HepG2 (cell line): ENCODE measurements around the gene SCFD1. TPM values are rescaled to one million over a fixed set of nuclear protein-coding genes. Genes with fewer than 3 reads are reported as not detected.

Experiments used
- ATF7-NPFF ChIP-seq: sonication (generic); formaldehyde crosslinking; IDR thresholded peaks from 2 replicates; pipeline ENCODE4 v1.8.1; 2023; ENCODE audit warnings: mild to moderate bottlenecking, low read depth, missing genetic modification reagents, moderate library complexity
- GFI1 ChIP-seq: sonication (generic); formaldehyde crosslinking; IDR thresholded peaks from 2 replicates; pipeline ENCODE4 v1.5.0; 2020; ENCODE audit warnings: missing genetic modification reagents, mild to moderate bottlenecking, borderline replicate concordance
- JUND ChIP-seq: sonication (generic); formaldehyde crosslinking; IDR thresholded peaks from 2 replicates; pipeline ENCODE4 v1.8.0; 2022; ENCODE audit warnings: mild to moderate bottlenecking, missing genetic modification reagents
- MAZ ChIP-seq, 2 experiments: sonication (generic) in 1 of 2; formaldehyde crosslinking in 1 of 2; IDR thresholded peaks; 2 replicates each; pipeline versions ENCODE4 v1.5.0 to v1.6.1; 2012 to 2020; ENCODE audit warnings: low read depth in 2 of 2, mild to moderate bottlenecking in 2 of 2, borderline replicate concordance in 1 of 2, improper control_type of control experiment in 1 of 2, low read length in 1 of 2, missing genetic modification reagents in 1 of 2, moderate library complexity in 1 of 2
- NRL ChIP-seq: sonication (generic); formaldehyde crosslinking; IDR thresholded peaks from 2 replicates; pipeline ENCODE4 v1.5.0; 2020; ENCODE audit warnings: missing genetic modification reagents, mild to moderate bottlenecking, moderate library complexity, borderline replicate concordance
- RAD51 ChIP-seq: fragments of 450-650 bp; IDR thresholded peaks from 2 replicates; pipeline ENCODE4 v1.6.1; 2016; ENCODE audit warnings: borderline replicate concordance
- SAFB2 ChIP-seq: sonication (generic); formaldehyde crosslinking; IDR thresholded peaks from 2 replicates; pipeline ENCODE4 v1.5.1; 2020; ENCODE audit warnings: missing genetic modification reagents, low read depth, mild to moderate bottlenecking, borderline replicate concordance
- STAT6 ChIP-seq: sonication (generic); formaldehyde crosslinking; IDR thresholded peaks from 2 replicates; pipeline ENCODE4 v1.4.0; 2020; ENCODE audit warnings: missing genetic modification reagents, mild to moderate bottlenecking, borderline replicate concordance
- ZNF546 ChIP-seq: sonication (generic); formaldehyde crosslinking; conservative IDR thresholded peaks from 2 replicates; pipeline ENCODE4 v1.8.1; 2023; ENCODE audit warnings: mild to moderate bottlenecking, missing genetic modification reagents
- ZNF652 ChIP-seq: IDR thresholded peaks from 2 replicates; pipeline ENCODE4 v1.6.1; 2016; ENCODE audit warnings: low read depth, borderline replicate concordance
- polyA plus RNA-seq, 8 experiments: library from polyadenylated mRNA; depleted of rRNA in 3 of 8; stranded (reverse) in 7 of 8; unstranded in 1 of 8; fragments of >200 nt; fragmentation: Illumina TruSeq in 4 of 8; extraction: Trizol in 4 of 8; gene quantifications; 2 replicates each; pipeline versions ENCODE4 v1.2.1 to v1.2.3, GENCODE V29; 2011 to 2016; ENCODE audit warnings: low read depth in 4 of 8, missing spikeins in 1 of 8, mixed read lengths in 1 of 8; ENCODE audit not compliant: insufficient read depth in 1 of 8
- total RNA-seq, 5 experiments: library from RNA; depleted of rRNA; stranded (reverse); fragments of >200 nt; fragmentation: Illumina TruSeq; extraction: Trizol; gene quantifications; 2 replicates each; pipeline ENCODE4 v1.2.3, GENCODE V29; 2016; ENCODE audit warnings: low read depth in 1 of 5
- TF ChIP-seq, protein P1 (sequence below), 2 experiments: IDR thresholded peaks; 2 replicates each; pipeline ENCODE4 v1.6.1; 2011 to 2012; ENCODE audit warnings: low read length in 2 of 2, borderline replicate concordance in 1 of 2, low read depth in 1 of 2, mild to moderate bottlenecking in 1 of 2, moderate library complexity in 1 of 2
- TF ChIP-seq, protein P2 (sequence below): sonication (generic); formaldehyde crosslinking; IDR thresholded peaks from 2 replicates; pipeline ENCODE4 v1.8.0; 2022; ENCODE audit warnings: missing genetic modification reagents, mild to moderate bottlenecking, inconsistent platforms, borderline replicate concordance
- TF ChIP-seq, protein P3 (sequence below): sonication (generic); formaldehyde crosslinking; IDR thresholded peaks from 2 replicates; pipeline ENCODE4 v1.4.0; 2020; ENCODE audit warnings: missing genetic modification reagents
- TF ChIP-seq, protein P4 (sequence below): sonication (generic); formaldehyde crosslinking; conservative IDR thresholded peaks from 2 replicates; pipeline ENCODE4 v1.4.0; 2020; ENCODE audit warnings: missing genetic modification reagents

SCFD1 gene
- total and polyA plus RNA-seq, 2 of the 13 experiments (the other 11 are each of a cell fraction or from before 2014, with no cell fraction given): 235 to 256 TPM

DNA sequence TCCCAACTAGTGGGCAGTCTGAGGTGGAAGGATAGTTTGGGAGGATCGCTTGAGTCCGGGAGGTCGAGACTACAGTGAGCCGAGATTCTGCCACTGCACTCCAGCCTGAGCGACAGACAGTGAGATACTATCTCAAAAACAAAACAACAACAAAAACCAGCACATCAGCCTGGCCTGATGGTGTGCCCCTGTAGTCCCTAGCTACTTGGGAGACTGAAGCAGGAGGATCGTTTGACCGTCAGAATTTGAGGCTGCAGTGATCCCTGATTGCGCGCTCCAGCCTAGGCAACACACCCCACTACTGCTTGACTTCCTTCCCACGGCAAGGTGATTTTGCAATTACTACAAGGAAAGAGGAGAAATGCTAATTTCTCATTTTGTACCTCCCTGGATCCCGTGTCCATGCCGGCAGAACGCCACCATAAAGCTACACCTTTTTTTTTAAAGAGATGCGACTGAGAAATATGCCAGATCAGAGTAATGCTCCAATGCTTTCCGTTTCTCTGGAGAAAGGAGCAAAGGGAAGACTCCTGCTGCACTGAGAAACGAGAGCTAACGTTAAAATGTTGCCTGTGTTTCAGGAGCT lies 672 bp upstream of the SCFD1 start (continued):
- TF ChIP-seq, protein P1, sequence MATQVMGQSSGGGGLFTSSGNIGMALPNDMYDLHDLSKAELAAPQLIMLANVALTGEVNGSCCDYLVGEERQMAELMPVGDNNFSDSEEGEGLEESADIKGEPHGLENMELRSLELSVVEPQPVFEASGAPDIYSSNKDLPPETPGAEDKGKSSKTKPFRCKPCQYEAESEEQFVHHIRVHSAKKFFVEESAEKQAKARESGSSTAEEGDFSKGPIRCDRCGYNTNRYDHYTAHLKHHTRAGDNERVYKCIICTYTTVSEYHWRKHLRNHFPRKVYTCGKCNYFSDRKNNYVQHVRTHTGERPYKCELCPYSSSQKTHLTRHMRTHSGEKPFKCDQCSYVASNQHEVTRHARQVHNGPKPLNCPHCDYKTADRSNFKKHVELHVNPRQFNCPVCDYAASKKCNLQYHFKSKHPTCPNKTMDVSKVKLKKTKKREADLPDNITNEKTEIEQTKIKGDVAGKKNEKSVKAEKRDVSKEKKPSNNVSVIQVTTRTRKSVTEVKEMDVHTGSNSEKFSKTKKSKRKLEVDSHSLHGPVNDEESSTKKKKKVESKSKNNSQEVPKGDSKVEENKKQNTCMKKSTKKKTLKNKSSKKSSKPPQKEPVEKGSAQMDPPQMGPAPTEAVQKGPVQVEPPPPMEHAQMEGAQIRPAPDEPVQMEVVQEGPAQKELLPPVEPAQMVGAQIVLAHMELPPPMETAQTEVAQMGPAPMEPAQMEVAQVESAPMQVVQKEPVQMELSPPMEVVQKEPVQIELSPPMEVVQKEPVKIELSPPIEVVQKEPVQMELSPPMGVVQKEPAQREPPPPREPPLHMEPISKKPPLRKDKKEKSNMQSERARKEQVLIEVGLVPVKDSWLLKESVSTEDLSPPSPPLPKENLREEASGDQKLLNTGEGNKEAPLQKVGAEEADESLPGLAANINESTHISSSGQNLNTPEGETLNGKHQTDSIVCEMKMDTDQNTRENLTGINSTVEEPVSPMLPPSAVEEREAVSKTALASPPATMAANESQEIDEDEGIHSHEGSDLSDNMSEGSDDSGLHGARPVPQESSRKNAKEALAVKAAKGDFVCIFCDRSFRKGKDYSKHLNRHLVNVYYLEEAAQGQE (IDR thresholded peaks at IDR 0.05; ENCODE audit: borderline replicate concordance in 1 of 2, low read depth in 1 of 2, low read length in 2 of 2): no peak
- TF ChIP-seq ATF7-NPFF (CRISPR knock-in tag) (peak; percentile 50; the same call in 1 of the 2 replicates), STAT6 (CRISPR knock-in tag) (peak; percentile 93; the same call in 1 of the 2 replicates), MAZ (IDR thresholded peaks at IDR 0.05; ENCODE audit: borderline replicate concordance, low read depth, low read length) (no peak), MAZ (CRISPR knock-in tag; IDR thresholded peaks at IDR 0.05; ENCODE audit: low read depth) (no peak), SAFB2 (CRISPR knock-in tag) (no peak), ZNF546 (CRISPR knock-in tag) (no peak), ZNF652 (peak; percentile 10; the same call in 1 of the 2 replicates), GFI1 (CRISPR knock-in tag) (no peak), RAD51 (peak; percentile 17; the same call in 1 of the 2 replicates), JUND (CRISPR knock-in tag) (no peak), NRL (no peak)
- TF ChIP-seq, protein P2, sequence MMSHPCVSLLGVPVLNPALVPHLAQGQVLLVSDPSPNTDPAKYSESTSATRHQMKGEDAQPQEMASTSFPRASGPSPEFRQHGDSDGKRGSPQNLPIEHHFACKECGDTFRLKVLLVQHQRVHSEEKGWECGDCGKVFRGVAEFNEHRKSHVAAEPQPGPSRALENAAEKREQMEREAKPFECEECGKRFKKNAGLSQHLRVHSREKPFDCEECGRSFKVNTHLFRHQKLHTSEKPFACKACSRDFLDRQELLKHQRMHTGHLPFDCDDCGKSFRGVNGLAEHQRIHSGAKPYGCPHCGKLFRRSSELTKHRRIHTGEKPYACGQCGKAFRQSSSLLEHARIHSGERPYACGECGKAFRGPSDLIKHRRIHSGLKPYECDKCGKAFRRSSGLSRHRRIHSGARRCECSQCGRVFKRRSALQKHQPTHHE (CRISPR knock-in tag): no peak
- TF ChIP-seq, protein P3, sequence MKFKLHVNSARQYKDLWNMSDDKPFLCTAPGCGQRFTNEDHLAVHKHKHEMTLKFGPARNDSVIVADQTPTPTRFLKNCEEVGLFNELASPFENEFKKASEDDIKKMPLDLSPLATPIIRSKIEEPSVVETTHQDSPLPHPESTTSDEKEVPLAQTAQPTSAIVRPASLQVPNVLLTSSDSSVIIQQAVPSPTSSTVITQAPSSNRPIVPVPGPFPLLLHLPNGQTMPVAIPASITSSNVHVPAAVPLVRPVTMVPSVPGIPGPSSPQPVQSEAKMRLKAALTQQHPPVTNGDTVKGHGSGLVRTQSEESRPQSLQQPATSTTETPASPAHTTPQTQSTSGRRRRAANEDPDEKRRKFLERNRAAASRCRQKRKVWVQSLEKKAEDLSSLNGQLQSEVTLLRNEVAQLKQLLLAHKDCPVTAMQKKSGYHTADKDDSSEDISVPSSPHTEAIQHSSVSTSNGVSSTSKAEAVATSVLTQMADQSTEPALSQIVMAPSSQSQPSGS (CRISPR knock-in tag): no peak
- TF ChIP-seq, protein P4, sequence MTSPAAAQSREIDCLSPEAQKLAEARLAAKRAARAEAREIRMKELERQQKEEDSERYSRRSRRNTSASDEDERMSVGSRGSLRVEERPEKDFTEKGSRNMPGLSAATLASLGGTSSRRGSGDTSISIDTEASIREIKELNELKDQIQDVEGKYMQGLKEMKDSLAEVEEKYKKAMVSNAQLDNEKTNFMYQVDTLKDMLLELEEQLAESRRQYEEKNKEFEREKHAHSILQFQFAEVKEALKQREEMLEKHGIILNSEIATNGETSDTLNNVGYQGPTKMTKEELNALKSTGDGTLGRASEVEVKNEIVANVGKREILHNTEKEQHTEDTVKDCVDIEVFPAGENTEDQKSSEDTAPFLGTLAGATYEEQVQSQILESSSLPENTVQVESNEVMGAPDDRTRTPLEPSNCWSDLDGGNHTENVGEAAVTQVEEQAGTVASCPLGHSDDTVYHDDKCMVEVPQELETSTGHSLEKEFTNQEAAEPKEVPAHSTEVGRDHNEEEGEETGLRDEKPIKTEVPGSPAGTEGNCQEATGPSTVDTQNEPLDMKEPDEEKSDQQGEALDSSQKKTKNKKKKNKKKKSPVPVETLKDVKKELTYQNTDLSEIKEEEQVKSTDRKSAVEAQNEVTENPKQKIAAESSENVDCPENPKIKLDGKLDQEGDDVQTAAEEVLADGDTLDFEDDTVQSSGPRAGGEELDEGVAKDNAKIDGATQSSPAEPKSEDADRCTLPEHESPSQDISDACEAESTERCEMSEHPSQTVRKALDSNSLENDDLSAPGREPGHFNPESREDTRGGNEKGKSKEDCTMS: no peak
